Mononuclear cell (primary cell): ENCODE data around the gene C22orf23. TPM values are rescaled to one million over a fixed set of nuclear protein-coding genes. Genes with fewer than 3 reads are reported as not detected.

ENCODE experiments used
- H3K27me3 ChIP-seq: 2 replicates; pipeline ENCODE4 v1.6.0; 2011; ENCODE audit warnings: low read length, control low read depth; ENCODE audit not compliant: insufficient read depth
- H3K4me1 ChIP-seq: 2 replicates; pipeline ENCODE4 v1.5.1; 2011; ENCODE audit warnings: mild to moderate bottlenecking, low read length, control low read depth; ENCODE audit not compliant: insufficient read depth
- H3K4me3 ChIP-seq: 2 replicates; pipeline ENCODE4 v1.5.1; 2011; ENCODE audit warnings: mild to moderate bottlenecking, low read length, moderate library complexity
- H3K9me3 ChIP-seq: 2 replicates; pipeline ENCODE4 v1.5.1; 2011; ENCODE audit warnings: low read depth, mild to moderate bottlenecking, control low read depth, low read length
- total RNA-seq: library from RNA; depleted of rRNA; stranded (reverse); fragments of >200 nt; gene quantifications from one replicate; pipeline ENCODE4 v1.2.3, GENCODE V29; 2012

The C22orf23 gene
- total RNA-seq, 1 donor, result not detected

DNA sequence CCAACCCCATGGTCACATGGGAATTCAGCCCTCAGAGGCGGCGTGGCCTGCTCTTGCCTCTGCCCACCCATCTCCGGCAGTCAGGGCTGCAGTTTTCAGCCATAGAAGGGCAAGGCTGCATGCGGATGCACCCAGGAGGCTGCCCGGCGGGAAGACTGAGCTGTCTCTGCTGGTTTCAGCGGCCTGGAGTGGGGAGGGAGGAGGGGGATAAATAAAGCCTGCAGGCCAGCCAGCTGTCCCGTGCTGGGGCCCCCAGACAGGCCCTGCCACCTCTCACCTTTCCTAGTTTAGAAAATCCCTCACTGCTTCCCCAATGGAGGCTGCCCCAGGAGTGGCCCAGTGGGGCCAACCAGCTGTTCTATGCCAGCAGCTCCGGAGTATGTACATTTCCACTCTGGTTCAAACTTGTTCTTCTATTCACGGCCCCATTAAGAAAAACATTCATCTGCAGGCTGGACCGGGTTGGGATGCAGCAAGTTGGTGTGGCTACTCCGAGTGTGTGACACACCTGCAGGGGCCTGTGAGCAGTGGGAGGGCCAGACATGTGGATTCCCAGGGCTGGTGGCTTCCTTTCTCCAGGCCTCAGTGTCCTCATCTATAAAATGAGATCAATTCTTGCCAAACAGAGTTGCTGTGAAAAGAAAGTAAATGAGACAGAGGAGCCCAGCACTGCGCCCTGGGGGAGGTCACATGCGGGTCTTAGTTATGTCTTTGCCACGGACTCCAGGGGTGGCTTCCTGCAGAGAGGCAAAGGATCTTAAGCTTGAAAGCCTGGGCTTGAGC lies 42.3 kb downstream of the C22orf23 start:
- H3K9me3 ChIP-seq, result no peaks in the 10 kb centered on the region
- no peaks in the 10 kb centered on the region for H3K27me3 ChIP-seq
- H3K4me3 ChIP-seq, result no peak overlapping the region
- H3K4me1 ChIP-seq, result peaks cover 13% of the 10 kb centered on the region

DNA sequence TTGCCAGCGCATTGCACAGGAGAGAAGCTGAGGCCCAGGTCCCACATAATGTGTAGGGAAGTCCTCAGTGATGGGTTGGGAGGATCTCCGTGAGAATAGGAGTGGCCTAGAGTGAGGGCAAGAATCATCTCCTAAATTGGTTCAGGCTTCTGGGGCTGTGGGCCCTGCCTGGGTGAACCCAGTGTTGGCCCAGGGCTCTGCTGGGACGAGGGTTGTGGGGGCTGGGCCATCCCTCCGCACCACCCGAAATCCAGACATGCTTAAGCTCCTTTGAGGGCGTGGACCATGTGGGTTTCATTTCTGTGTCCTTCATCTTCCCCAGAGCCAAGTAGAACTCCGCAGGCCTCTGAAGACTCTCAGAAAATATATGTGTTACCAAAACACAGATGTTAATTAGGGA lies 43.6 kb downstream of the C22orf23 start:
- H3K4me1 ChIP-seq, result peaks cover 23% of the 10 kb centered on the region
- no peak overlapping the region for H3K4me3 ChIP-seq
- H3K27me3 ChIP-seq, result no peaks in the 10 kb centered on the region
- H3K9me3 ChIP-seq, result no peaks in the 10 kb centered on the region

DNA sequence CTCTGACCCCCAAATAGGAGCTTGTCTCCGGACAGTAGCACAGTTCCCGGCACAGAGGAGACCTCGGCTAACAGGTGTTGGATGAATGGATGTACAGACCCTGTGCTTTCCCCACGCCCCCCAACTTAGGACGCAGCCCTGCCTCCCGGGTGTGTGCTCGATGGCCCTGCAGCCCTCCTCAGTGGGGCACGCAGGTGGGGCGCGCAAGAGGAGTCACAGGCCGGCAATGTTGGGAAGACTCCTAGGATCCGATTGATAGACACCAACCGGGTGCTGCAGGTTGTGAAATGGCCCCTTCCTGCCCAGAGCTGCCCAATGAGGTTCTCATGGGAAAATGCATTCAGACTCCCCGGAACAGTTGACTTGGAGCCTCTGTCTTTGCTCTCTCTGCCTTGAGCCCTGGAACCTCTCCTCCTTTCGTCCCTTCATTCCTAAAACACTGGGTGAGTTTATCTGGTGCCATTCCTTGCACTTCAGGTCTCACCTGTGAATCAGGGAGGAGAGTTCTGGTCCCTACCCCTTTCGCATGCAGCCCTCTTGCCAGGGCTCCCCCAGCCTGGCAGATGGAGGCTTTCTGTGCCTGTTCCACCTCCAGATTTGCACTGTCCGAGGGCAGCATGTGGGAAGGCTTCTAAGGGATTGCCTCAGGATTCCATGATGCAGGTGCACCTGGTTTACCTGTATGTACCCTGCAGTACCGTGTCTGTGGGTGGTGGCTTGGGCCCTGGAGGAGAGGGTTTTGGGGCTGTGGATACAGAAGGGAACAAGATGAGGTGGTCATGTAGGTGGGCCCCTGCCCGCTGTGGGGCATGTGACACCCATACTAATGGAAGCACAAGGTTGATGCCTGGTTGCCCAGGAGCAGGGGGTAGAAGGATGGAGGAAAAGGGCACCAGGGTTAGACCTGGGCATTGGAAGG lies 46.1 kb downstream of the C22orf23 start:
- peak overlapping the region; percentile 50 for H3K4me3 ChIP-seq
- no peaks in the 10 kb centered on the region for H3K9me3 ChIP-seq
- H3K27me3 ChIP-seq, result no peaks in the 10 kb centered on the region
- H3K4me1 ChIP-seq, result peaks cover 23% of the 10 kb centered on the region

DNA sequence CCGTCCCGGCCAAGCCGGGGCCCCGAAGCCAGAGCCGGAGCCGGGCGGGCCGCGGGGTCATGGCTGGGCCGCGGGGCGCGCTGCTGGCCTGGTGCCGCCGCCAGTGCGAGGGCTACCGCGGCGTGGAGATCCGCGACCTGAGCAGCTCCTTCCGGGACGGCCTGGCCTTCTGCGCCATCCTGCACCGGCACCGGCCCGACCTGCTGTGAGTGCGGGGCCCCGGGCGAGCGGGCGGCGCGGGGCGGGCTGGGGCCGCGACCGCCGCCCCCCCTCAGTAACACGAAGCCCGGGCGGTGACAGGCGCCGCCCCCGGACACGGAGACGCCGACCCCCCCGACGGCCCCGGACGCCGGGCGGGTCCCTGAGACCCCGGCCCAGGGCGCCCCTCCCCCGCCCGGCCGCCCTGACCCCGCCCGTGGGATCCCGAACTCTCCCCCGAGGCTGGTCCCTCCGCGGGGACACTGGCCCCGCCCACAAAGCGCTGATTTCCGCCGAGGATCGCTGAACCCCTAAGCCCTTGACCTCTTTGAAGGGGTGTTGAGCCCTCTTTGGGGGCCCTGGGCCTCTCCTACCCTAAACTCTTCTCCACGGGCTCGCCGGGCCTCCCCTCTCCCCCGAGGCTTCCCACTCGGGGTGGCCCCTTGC lies 46.9 kb downstream of the C22orf23 start:
- Histone ChIP-seq H3K27me3 (no peaks in the 10 kb centered on the region), H3K4me3 (peak overlapping the region; percentile 50), H3K4me1 (peaks cover 23% of the 10 kb centered on the region)

DNA sequence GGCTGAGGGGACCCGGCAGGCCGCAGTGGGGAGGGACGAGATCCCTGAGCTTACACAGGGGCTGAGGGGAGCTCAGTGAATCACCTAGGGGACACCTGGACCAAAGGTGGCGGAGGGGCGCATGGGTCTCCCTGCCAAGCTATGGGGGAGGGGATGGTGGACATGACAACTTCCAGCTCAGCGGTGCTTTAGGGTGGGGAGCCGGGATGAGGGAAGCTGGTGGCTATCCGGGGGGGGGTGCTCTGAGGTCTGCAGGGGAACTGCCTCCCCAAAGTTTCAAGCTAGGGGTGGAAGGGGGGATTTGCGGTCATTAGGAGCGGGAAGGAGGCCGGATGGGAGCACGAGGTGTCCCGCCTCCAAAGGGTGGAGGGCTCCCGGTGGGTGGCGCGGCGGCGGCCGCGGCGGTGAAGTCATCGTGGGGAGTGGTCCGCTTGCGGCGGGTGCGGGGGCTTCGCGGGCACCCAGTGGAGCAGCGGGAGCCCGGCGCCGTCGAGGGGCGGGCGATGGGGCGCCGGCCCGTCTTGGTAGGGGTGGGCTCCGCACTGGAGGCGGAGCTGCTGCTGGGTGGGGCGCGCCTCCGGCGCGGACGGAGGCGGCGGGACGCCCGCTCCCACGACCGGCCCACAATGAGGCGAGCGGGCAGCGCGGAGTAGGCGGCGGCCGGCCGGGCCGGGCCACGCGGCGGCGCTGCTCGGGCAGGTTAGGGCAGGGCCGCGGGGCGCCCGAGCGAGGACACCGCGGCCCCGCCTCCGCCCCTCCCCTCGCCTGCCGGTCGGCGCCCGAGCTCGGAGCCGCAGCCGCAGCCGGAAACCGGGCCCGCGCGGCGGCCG lies 47.7 kb downstream of the C22orf23 start, which contains the start of gene MICALL1:
TSS of gene MICALL1 (plus strand) at position 764 of the 830 bp plus-strand sequence. CDS start 126 bp downstream, outside the sequence.
- Histone ChIP-seq H3K4me3 (peak within 1 kb of the TSS; percentile 50), H3K27me3 (no peaks in the 10 kb centered on the region), H3K9me3 (no peaks in the 10 kb centered on the region), H3K4me1 (peaks cover 23% of the 10 kb centered on the region)

More for the DNA sequence above, 46.9 kb downstream of the C22orf23 start:
- H3K9me3 ChIP-seq, result no peaks in the 10 kb centered on the region

DNA sequence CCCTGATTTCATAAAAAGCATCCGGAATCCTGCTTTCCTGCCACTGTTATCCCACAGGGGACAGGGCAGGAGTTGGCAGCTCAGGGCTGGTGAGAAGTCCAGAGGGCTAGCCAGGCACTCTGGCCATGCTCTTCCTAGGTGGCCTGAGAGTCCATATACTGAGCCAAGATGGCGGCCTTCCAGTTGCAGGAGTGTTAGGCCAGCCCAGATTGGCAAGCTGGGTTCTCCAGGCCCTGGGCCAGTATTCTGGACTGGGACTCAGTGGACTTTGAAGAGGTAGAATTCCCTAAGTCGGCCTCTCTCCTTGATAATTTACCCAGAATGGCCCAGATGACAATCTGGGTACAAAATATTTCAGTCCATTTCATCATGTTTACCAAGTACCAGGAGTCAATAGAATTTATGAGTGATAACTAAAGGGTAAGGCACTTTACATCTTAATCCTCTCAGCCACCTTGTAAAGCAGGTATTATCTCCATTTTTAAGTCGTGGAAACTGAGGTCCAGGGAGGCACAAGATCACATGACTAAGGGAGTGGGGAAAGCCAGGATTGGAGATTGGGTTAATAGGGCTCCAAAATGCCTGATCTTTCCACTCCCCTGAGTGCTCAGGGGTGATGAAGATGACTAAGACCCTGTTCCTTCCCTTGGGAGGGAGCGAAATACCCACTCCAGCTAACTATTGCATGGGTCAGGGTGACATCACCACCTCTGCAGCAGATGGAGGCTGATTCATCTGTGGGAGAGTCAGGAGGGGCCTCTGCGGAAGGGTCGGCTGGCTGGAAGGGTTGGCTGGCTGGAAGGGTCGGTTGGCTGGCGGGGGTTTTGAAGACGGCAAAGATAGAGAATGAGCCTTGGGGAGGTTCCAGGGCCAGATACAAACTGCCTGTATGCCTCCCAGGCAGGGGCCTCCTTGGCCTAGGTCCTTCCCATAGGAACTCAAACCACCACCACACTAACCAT lies 48.5 kb downstream of the C22orf23 start:
- Histone ChIP-seq H3K4me1 (peaks cover 23% of the 10 kb centered on the region), H3K27me3 (no peaks in the 10 kb centered on the region), H3K4me3 (no peak overlapping the region), H3K9me3 (no peaks in the 10 kb centered on the region)

DNA sequence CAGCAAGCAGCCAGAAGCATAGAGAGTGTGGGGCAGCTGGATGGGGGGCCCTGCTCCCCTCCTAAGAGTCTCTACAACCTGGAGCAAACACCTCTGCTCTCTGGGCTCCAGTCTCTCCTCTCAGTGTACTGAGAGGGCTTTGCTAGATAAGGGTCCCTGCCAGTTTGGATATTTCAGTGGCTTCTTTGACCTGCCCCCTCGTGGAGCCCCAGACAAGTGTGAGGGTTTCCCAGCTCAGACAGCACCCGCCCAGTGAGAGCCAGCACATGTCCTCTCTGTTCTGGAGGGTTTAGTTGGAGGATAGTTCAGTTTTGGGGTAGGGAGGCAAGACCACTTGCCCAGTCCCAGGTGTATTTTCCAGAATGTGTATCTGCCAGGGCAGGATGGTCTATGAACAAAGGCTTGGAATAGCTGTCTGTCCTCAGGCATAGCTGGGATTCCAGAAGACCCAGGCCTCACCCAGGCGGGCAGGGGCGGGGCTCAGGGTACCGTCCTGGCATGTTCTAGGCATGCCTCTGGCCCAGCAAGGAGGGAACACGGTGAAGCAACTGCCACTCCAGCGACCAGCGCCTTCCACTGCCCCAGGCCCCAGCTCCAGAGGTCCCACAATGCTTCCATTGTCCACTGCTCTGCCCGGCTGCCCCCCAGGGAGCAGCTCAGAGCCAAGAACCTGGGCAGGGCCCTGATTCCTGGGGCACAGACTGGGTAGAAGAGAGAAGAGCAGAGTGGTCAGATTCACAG lies 54.8 kb downstream of the C22orf23 start:
- Histone ChIP-seq H3K9me3 (no peaks in the 10 kb centered on the region), H3K4me1 (peaks cover 14% of the 10 kb centered on the region), H3K27me3 (no peaks in the 10 kb centered on the region), H3K4me3 (no peak overlapping the region)

DNA sequence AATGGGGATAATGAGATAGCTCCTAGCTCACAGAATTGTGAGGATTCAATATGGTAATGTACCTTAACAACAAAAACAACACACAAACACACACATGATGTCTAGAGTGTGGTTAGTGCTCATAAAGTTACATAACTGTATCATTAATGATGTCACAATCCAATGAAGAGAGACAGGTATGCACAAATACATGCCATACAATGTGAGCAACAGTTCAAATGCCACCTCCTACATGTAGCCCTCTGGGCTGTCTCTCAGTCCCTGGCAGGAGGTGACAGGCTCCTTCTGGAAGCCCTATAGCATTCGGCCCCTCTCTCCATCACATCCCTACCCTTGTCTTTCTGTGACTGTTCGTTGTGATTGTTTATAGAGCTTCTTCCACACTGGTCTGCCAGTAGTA lies 55.6 kb downstream of the C22orf23 start:
- Histone ChIP-seq H3K4me1 (peaks cover 14% of the 10 kb centered on the region), H3K9me3 (no peaks in the 10 kb centered on the region), H3K4me3 (no peak overlapping the region), H3K27me3 (no peaks in the 10 kb centered on the region)

DNA sequence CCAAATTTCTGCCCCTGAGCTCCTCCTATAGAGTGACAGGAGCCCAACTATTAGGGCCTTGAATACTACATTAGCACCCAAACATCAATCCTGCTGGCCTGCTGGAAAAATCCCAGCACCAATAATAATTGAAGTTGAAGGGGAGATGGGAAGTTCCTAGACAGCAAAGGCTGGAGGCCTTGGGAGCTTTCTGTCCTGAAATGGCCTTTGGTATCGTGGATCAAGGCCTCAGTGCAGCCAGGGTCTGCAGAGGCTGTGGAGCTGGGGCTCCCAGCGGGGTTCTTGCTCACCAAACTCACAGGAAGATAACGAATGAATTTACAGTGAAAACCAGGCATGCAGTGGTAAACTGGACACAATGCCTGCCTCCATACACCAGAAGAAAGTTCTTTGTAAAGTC lies 56.5 kb downstream of the C22orf23 start:
- no peak overlapping the region for H3K4me3 ChIP-seq
- H3K4me1 ChIP-seq, result peaks cover 14% of the 10 kb centered on the region
- no peaks in the 10 kb centered on the region for H3K27me3 ChIP-seq
- no peaks in the 10 kb centered on the region for H3K9me3 ChIP-seq

DNA sequence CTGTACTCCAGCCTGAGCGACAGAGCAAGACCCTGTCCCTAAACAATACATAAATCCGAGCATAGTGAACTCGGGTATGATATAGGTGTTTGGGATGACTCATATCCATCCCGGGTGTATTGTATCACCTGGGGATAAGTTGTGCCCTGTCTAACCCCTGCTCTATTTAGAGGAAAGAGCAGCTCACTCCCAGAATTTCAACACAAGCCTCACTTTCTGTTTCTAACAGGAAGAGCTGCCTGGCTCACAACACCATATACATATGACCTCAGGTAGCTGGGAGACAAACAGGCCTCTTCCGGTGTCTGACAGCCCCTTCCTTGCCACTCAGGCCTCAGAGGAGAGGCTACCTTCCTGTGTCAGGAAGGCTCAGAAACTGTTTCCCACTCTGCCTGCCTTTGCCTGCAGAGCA lies 57.2 kb downstream of the C22orf23 start:
- Histone ChIP-seq H3K4me1 (peaks cover 14% of the 10 kb centered on the region), H3K4me3 (no peak overlapping the region), H3K27me3 (no peaks in the 10 kb centered on the region), H3K9me3 (no peaks in the 10 kb centered on the region)

DNA sequence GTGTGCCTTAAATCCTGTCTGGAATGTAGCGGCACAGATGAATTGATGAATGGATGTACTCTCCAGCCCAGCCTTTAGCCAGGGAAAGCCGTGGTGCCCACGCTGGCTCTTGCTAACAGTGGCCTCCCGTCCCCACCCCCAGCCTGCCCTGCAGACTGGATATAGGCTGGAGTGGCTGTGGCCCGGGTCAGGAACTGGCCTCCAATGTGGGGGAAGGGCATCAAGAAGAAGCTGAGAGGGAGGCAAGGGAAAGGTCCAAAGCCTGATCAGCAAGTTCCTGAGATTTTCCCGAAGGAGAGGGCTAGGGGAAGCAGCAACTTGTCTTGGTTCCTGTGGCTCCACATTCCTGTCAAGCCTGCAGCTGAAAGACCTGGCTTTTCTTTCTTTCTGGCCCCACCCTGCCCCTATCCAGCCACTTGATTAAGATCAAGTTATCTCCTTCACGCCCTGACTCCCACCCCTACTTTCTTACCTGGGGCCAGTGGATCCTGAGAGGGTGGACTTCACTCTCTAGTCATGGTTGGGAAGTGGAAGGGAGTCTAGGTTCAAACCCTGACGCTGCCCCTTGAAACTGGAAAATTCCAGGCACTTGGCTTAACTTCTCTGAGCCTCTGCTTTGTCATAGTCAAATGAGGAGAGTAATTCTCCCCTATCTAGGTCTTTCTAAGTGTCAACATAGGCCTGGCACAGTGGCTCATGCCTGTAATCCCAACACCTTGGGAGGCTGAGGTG lies 58.3 kb downstream of the C22orf23 start:
- Histone ChIP-seq H3K4me3 (no peak overlapping the region), H3K27me3 (no peaks in the 10 kb centered on the region), H3K9me3 (no peaks in the 10 kb centered on the region), H3K4me1 (peaks cover 14% of the 10 kb centered on the region)

DNA sequence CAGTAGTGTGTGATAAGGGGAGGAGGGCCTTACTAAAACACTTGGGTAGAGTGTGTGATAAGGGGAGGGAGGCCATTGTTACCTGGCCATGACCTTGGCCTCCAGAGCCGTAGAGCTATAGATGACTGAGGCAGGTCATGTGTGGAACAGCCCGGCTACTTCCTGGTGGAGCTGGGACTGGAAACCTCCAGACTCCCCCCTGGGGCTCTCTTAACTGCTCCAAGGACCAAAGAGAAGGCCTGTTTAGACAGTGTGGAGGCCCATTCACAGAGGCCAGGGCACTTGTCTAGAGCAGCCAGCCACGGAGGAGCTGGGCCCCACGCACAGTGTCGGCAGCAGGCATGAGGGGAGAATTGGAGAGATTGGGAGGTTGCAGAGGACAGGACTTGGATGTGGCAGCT lies 59.8 kb downstream of the C22orf23 start:
- H3K4me3 ChIP-seq, result no peak overlapping the region
- no peaks in the 10 kb centered on the region for H3K9me3 ChIP-seq
- peaks cover 14% of the 10 kb centered on the region for H3K4me1 ChIP-seq
- no peaks in the 10 kb centered on the region for H3K27me3 ChIP-seq
